ENCODE data around the gene LIN37. TPM values are rescaled to one million over a fixed set of nuclear protein-coding genes. Genes with fewer than 3 reads are reported as not detected.

Gene LIN37
- total and polyA plus RNA-seq, 4 donors, result 2.6 to 7.0 (median 6.1) TPM

GRCh38 chr19:35789978-35790944, 41.9 kb downstream of the LIN37 start:
- WGBS, result 92% methylated on average over 19 of the region's 19 CpGs
- H3K36me3 ChIP-seq (ENCODE audit: control insufficient read depth in 4 of 4, insufficient read depth in 3 of 4, low read depth in 1 of 4, low read length in 3 of 4), result no peaks in the 10 kb centered on the region
- H3K9me3 ChIP-seq (ENCODE audit: control insufficient read depth in 4 of 4, low read length in 3 of 4), result no peaks in the 10 kb centered on the region
- no peak overlapping the region for H3K9ac ChIP-seq (ENCODE audit: low read depth in 1 of 2, low read length in 2 of 2)
- no peak for DNase-seq (ENCODE audit: low spot score)
- H3K4me3 ChIP-seq (ENCODE audit: low read depth in 1 of 3, low read length in 3 of 3), result no peak overlapping the region
- H3K27ac ChIP-seq (ENCODE audit: low read depth in 1 of 2, low read length in 2 of 2), result no peak overlapping the region
- H3K27me3 ChIP-seq (ENCODE audit: control insufficient read depth in 4 of 4, insufficient read depth in 4 of 4, low read length in 3 of 4), result no peaks in the 10 kb centered on the region
- TF ChIP-seq FOXA1 (IDR thresholded peaks at IDR 0.05) (no peak), EGR1 (IDR thresholded peaks at IDR 0.05; ENCODE audit: low read depth in 2 of 2) (no peak)
- H3K4me1 ChIP-seq (ENCODE audit: control insufficient read depth in 4 of 4, insufficient read depth in 4 of 4, low read length in 3 of 4), result no peaks in the 10 kb centered on the region

- no peak overlapping the region for H3K9ac ChIP-seq (ENCODE audit: low read depth in 1 of 2, low read length in 2 of 2)
Measured at GRCh38 chr19:35790981-35791813, 42.8 kb downstream of the LIN37 start.

More at GRCh38 chr19:35790981-35791813, 42.8 kb downstream of the LIN37 start:
- no peaks in the 10 kb centered on the region for H3K27me3 ChIP-seq (ENCODE audit: control insufficient read depth in 4 of 4, insufficient read depth in 4 of 4, low read length in 3 of 4)
- no peak for DNase-seq (ENCODE audit: low spot score)
- H3K27ac ChIP-seq (ENCODE audit: low read depth in 1 of 2, low read length in 2 of 2), result no peak overlapping the region
- WGBS, result 82% methylated on average over 20 of the region's 20 CpGs
- no peaks in the 10 kb centered on the region for H3K9me3 ChIP-seq (ENCODE audit: control insufficient read depth in 4 of 4, low read length in 3 of 4)
- no peaks in the 10 kb centered on the region for H3K4me1 ChIP-seq (ENCODE audit: control insufficient read depth in 4 of 4, insufficient read depth in 4 of 4, low read length in 3 of 4)
- no peak for TF ChIP-seq MAX (IDR thresholded peaks at IDR 0.05)
- TF ChIP-seq FOXA1 (IDR thresholded peaks at IDR 0.05), result no peak
- no peak for TF ChIP-seq YY1 (IDR thresholded peaks at IDR 0.05)
- TF ChIP-seq CTCF (IDR thresholded peaks at IDR 0.05; ENCODE audit: low read depth, low read length, missing input control), result no peak
- TF ChIP-seq ZBTB33 (IDR thresholded peaks at IDR 0.05), result no peak
- no peak for TF ChIP-seq RXRA (IDR thresholded peaks at IDR 0.05)
- H3K4me3 ChIP-seq (ENCODE audit: low read depth in 1 of 3, low read length in 3 of 3), result no peak overlapping the region
- H3K36me3 ChIP-seq (ENCODE audit: control insufficient read depth in 4 of 4, insufficient read depth in 3 of 4, low read depth in 1 of 4, low read length in 3 of 4), result no peaks in the 10 kb centered on the region

Measured in liver (tissue), 9 donors.